A673 (cell line): ENCODE results near the gene PES1. TPM values are rescaled to one million over a fixed set of nuclear protein-coding genes. Genes with fewer than 3 reads are reported as not detected.

ENCODE experiments used
- BruUV-seq: library from RNA; stranded (reverse); fragments of 400-500 nt; replicated peaks from 2 replicates; lab custom pipeline; 2021; lab: Mats Ljungman, UMichigan
- CTCF ChIA-PET: fragments of 300-600 bp; sonication (Branson Sonifier 250); formaldehyde crosslinking; loops from one replicate; lab custom pipeline; 2022; ENCODE audit warnings: antibody characterized with exemption; lab: Charles Lee
- POLR2A ChIA-PET: fragments of 300-600 bp; sonication (Branson Sonifier 250); formaldehyde crosslinking; loops from one replicate; lab custom pipeline; 2022; ENCODE audit warnings: antibody characterized with exemption; ENCODE audit not compliant: low non-redundant PET; lab: Charles Lee
- DNase-seq: peaks from one replicate; pipeline ENCODE4 v3.0.0-alpha.2; 2015; ENCODE audit warnings: low spot score
- H3K27ac ChIP-seq: fragments of 200-600 bp; sonication (generic); 2 replicates; pipeline ENCODE4 v1.5.1; 2016; ENCODE audit warnings: mixed run types, low read depth, mild to moderate bottlenecking, mixed read lengths, antibody characterized with exemption, low read length; ENCODE audit not compliant: poor library complexity, severe bottlenecking
- H3K27me3 ChIP-seq: fragments of 200-600 bp; sonication (generic); replicated peaks from 2 replicates; pipeline ENCODE4 v1.6.1; 2017; ENCODE audit warnings: mixed run types, low read depth, mild to moderate bottlenecking, mixed read lengths, antibody characterized with exemption, low read length; ENCODE audit not compliant: insufficient read depth, poor library complexity
- H3K36me3 ChIP-seq: fragments of 200-600 bp; sonication (generic); 2 replicates; pipeline ENCODE4 v1.6.1; 2016; ENCODE audit warnings: mixed run types, mild to moderate bottlenecking, mixed read lengths, antibody characterized with exemption, low read length; ENCODE audit not compliant: insufficient read depth, poor library complexity, severe bottlenecking
- H3K4me1 ChIP-seq: fragments of 200-600 bp; sonication (generic); 2 replicates; pipeline ENCODE4 v1.6.1; 2017; ENCODE audit warnings: mixed run types, mild to moderate bottlenecking, mixed read lengths, antibody characterized with exemption, low read length; ENCODE audit not compliant: insufficient read depth, poor library complexity, severe bottlenecking
- H3K4me3 ChIP-seq: fragments of 200-600 bp; sonication (generic); 2 replicates; pipeline ENCODE4 v1.5.1; 2016; ENCODE audit warnings: low read depth, mixed run types, mild to moderate bottlenecking, mixed read lengths, low read length; ENCODE audit not compliant: poor library complexity, severe bottlenecking
- H3K9me3 ChIP-seq: fragments of 200-600 bp; sonication (generic); 2 replicates; pipeline ENCODE4 v1.6.1; 2016; ENCODE audit warnings: mixed run types, low read depth, mild to moderate bottlenecking, mixed read lengths, antibody characterized with exemption, low read length; ENCODE audit not compliant: poor library complexity, severe bottlenecking
- CTCF ChIP-seq: fragments of 300-800, 200-600 bp; sonication (generic); conservative IDR thresholded peaks from 2 replicates; pipeline ENCODE4 v1.5.1; 2017; ENCODE audit warnings: low read depth, mild to moderate bottlenecking, antibody characterized with exemption, low read length, moderate library complexity, mixed read lengths
- EZH2 ChIP-seq: fragments of 200-600 bp; sonication (generic); IDR thresholded peaks from 2 replicates; pipeline ENCODE4 v1.6.1; 2017; ENCODE audit warnings: borderline replicate concordance, low read depth, mild to moderate bottlenecking, mixed read lengths, antibody characterized with exemption, low read length; ENCODE audit not compliant: poor library complexity, severe bottlenecking
- intact Hi-C: fragments of 100-400 bp; cut with micrococcal nuclease; formaldehyde crosslinking; loops from one replicate; pipeline ENCODE4 v1.10.0; 2022; ENCODE audit not compliant: unreplicated experiment
- total RNA-seq: library from RNA; stranded (reverse); gene quantifications from 2 replicates; pipeline ENCODE4 v1.2.3, GENCODE V29; 2021

PES1 gene
- total RNA-seq, 1 experiment from 2014 or later: 175 TPM

GRCh38 chr22:30572840-30573593 lies 18.7 kb downstream of the PES1 start:
- ChIA-PET CTCF (no interaction called here), POLR2A (no interaction called here)
- Histone ChIP-seq H3K9me3 (no peaks in the 10 kb centered on the region), H3K27me3 (no peaks in the 10 kb centered on the region), H3K4me3 (no peak overlapping the region), H3K4me1 (no peaks in the 10 kb centered on the region), H3K36me3 (peaks cover 19% of the 10 kb centered on the region), H3K27ac (no peak overlapping the region)
- TF ChIP-seq EZH2: no peak
- TF ChIP-seq CTCF: no peak
- no TSS peak for BruUV-seq
- DNase-seq: no peak
- intact Hi-C loops: no loop called here

GRCh38 chr22:30572210-30572609 lies 19.5 kb downstream of the PES1 start:
- CTCF ChIA-PET: no interaction called here
- no peak overlapping the region for H3K27ac ChIP-seq

GRCh38 chr22:30569674-30570202 lies 22.0 kb downstream of the PES1 start:
- H3K36me3 ChIP-seq: no peaks in the 10 kb centered on the region
- H3K27me3 ChIP-seq: no peaks in the 10 kb centered on the region
- no TSS peak for BruUV-seq
- no peaks in the 10 kb centered on the region for H3K4me1 ChIP-seq
- H3K27ac ChIP-seq: no peak overlapping the region
- H3K9me3 ChIP-seq: no peaks in the 10 kb centered on the region
- TF ChIP-seq EZH2 (no peak), CTCF (no peak)
- ChIA-PET POLR2A (no interaction called here), CTCF (no interaction called here)
- intact Hi-C loops: no loop called here
- DNase-seq: no peak
- no peak overlapping the region for H3K4me3 ChIP-seq

More at GRCh38 chr22:30572210-30572609, 19.5 kb downstream of the PES1 start:
- H3K4me1 ChIP-seq: no peaks in the 10 kb centered on the region
- H3K9me3 ChIP-seq: no peaks in the 10 kb centered on the region
- peaks cover 14% of the 10 kb centered on the region for H3K36me3 ChIP-seq
- intact Hi-C loops: no loop called here
- TF ChIP-seq EZH2 (no peak), CTCF (no peak)
- BruUV-seq: no TSS peak
- DNase-seq: no peak
- no peaks in the 10 kb centered on the region for H3K27me3 ChIP-seq
- POLR2A ChIA-PET: no interaction called here
- no peak overlapping the region for H3K4me3 ChIP-seq
